ENCODE measurements around the gene AFF2.

The AFF2 gene

GRCh38 chrX:149036086-149036485, 535.7 kb downstream of the AFF2 start:
- Mint-ChIP-seq H3K9me3 (no peaks in the 10 kb centered on the region), H3K36me3 (ENCODE audit: low read depth) (no peaks in the 10 kb centered on the region), H3K4me1 (no peaks in the 10 kb centered on the region), H3K27me3 (no peaks in the 10 kb centered on the region), H3K27ac (no peak overlapping the region), H3K4me3 (no peak overlapping the region)
- DNase-seq (no peak), ATAC-seq (no peak)

- no peaks in the 10 kb centered on the region for H3K27me3 Mint-ChIP-seq
- no peaks in the 10 kb centered on the region for H3K36me3 Mint-ChIP-seq (ENCODE audit: low read depth)
- H3K27ac Mint-ChIP-seq = no peak overlapping the region
- no peaks in the 10 kb centered on the region for H3K4me1 Mint-ChIP-seq
- H3K9me3 Mint-ChIP-seq = no peaks in the 10 kb centered on the region
- no peak overlapping the region for H3K4me3 Mint-ChIP-seq
- DNase-seq (no peak), ATAC-seq (no peak)
These were observed 537.0 kb downstream of the AFF2 start for GRCh38 chrX:149037281-149037870.

- no peaks in the 10 kb centered on the region for H3K27me3 Mint-ChIP-seq
- H3K4me3 Mint-ChIP-seq = no peak overlapping the region
- no peak for ATAC-seq
- H3K4me1 Mint-ChIP-seq = no peaks in the 10 kb centered on the region
- DNase-seq = no peak
- no peaks in the 10 kb centered on the region for H3K9me3 Mint-ChIP-seq
- no peaks in the 10 kb centered on the region for H3K36me3 Mint-ChIP-seq (ENCODE audit: low read depth)
- H3K27ac Mint-ChIP-seq = no peak overlapping the region
These were observed 538.6 kb downstream of the AFF2 start for GRCh38 chrX:149039057-149039456.

GRCh38 chrX:149040873-149041535, 540.6 kb downstream of the AFF2 start:
- Mint-ChIP-seq H3K4me1 (no peaks in the 10 kb centered on the region), H3K4me3 (no peak overlapping the region), H3K27me3 (no peaks in the 10 kb centered on the region), H3K36me3 (ENCODE audit: low read depth) (no peaks in the 10 kb centered on the region), H3K27ac (no peak overlapping the region), H3K9me3 (no peaks in the 10 kb centered on the region)
- ATAC-seq (no peak), DNase-seq (no peak)

- H3K4me3 Mint-ChIP-seq = no peak overlapping the region
- no peak overlapping the region for H3K27ac Mint-ChIP-seq
- H3K27me3 Mint-ChIP-seq = no peaks in the 10 kb centered on the region
- DNase-seq (no peak), ATAC-seq (no peak)
- H3K36me3 Mint-ChIP-seq (ENCODE audit: low read depth) = no peaks in the 10 kb centered on the region
- no peaks in the 10 kb centered on the region for H3K9me3 Mint-ChIP-seq
- no peaks in the 10 kb centered on the region for H3K4me1 Mint-ChIP-seq
These were observed 543.0 kb downstream of the AFF2 start for GRCh38 chrX:149043401-149043800.

GRCh38 chrX:149044471-149044870, 544.1 kb downstream of the AFF2 start:
- no peaks in the 10 kb centered on the region for H3K27me3 Mint-ChIP-seq
- H3K4me1 Mint-ChIP-seq = no peaks in the 10 kb centered on the region
- H3K27ac Mint-ChIP-seq = no peak overlapping the region
- H3K9me3 Mint-ChIP-seq = no peaks in the 10 kb centered on the region
- ATAC-seq (no peak), DNase-seq (no peak)
- no peaks in the 10 kb centered on the region for H3K36me3 Mint-ChIP-seq (ENCODE audit: low read depth)
- H3K4me3 Mint-ChIP-seq = no peak overlapping the region

GRCh38 chrX:149045645-149046210, 545.3 kb downstream of the AFF2 start:
- no peak overlapping the region for H3K4me3 Mint-ChIP-seq
- no peak for DNase-seq
- H3K36me3 Mint-ChIP-seq (ENCODE audit: low read depth) = no peaks in the 10 kb centered on the region
- no peaks in the 10 kb centered on the region for H3K9me3 Mint-ChIP-seq
- H3K27me3 Mint-ChIP-seq = no peaks in the 10 kb centered on the region
- no peak for ATAC-seq
- H3K27ac Mint-ChIP-seq = no peak overlapping the region
- H3K4me1 Mint-ChIP-seq = no peaks in the 10 kb centered on the region

Measured in activated naive CD8-positive, alpha-beta T cell treated with anti-CD3 and anti-CD28 coated beads, Interleukin-2, amount 50 U/mL, for 24 hours (primary cell).